Ishikawa (cell line): ENCODE results near the gene ZNF592.

ENCODE experiments used
- CEBPB ChIP-seq: IDR thresholded peaks from 2 replicates; pipeline ENCODE4 v1.6.1; 2012
- CREB1 ChIP-seq: IDR thresholded peaks from 2 replicates; pipeline ENCODE4 v1.6.1; 2012; ENCODE audit warnings: low read depth
- EGR1 ChIP-seq: IDR thresholded peaks from 2 replicates; pipeline ENCODE4 v1.6.1; 2012
- EP300 ChIP-seq: IDR thresholded peaks from 2 replicates; pipeline ENCODE4 v1.6.1; 2012; ENCODE audit warnings: borderline replicate concordance
- FOXM1 ChIP-seq: IDR thresholded peaks from 2 replicates; pipeline ENCODE4 v1.6.1; 2012; ENCODE audit warnings: low read depth, borderline replicate concordance
- NFIC ChIP-seq: IDR thresholded peaks from 2 replicates; pipeline ENCODE4 v1.6.1; 2012
- RAD21 ChIP-seq: IDR thresholded peaks from 2 replicates; pipeline ENCODE4 v1.6.1; 2012; ENCODE audit warnings: low read depth
- REST ChIP-seq: IDR thresholded peaks from 2 replicates; pipeline ENCODE4 v1.6.1; 2012; ENCODE audit warnings: low read depth, mild to moderate bottlenecking
- TAF1 ChIP-seq: IDR thresholded peaks from 2 replicates; pipeline ENCODE4 v1.6.1; 2012; ENCODE audit warnings: low read depth, mild to moderate bottlenecking
- TCF12 ChIP-seq: IDR thresholded peaks from 2 replicates; pipeline ENCODE4 v1.6.1; 2012; ENCODE audit warnings: low read depth
- TEAD4 ChIP-seq: IDR thresholded peaks from 2 replicates; pipeline ENCODE4 v1.6.1; 2012
- YY1 ChIP-seq: IDR thresholded peaks from 2 replicates; pipeline ENCODE4 v1.6.1; 2012; ENCODE audit warnings: low read depth
- ZBTB7A ChIP-seq: IDR thresholded peaks from 2 replicates; pipeline ENCODE4 v1.6.1; 2012; ENCODE audit warnings: low read depth
- TF ChIP-seq, protein P1 (sequence below): IDR thresholded peaks from 2 replicates; pipeline ENCODE4 v1.6.1; 2012
- TF ChIP-seq, protein P2 (sequence below): IDR thresholded peaks from 2 replicates; pipeline ENCODE4 v1.6.1; 2012

Gene ZNF592

DNA sequence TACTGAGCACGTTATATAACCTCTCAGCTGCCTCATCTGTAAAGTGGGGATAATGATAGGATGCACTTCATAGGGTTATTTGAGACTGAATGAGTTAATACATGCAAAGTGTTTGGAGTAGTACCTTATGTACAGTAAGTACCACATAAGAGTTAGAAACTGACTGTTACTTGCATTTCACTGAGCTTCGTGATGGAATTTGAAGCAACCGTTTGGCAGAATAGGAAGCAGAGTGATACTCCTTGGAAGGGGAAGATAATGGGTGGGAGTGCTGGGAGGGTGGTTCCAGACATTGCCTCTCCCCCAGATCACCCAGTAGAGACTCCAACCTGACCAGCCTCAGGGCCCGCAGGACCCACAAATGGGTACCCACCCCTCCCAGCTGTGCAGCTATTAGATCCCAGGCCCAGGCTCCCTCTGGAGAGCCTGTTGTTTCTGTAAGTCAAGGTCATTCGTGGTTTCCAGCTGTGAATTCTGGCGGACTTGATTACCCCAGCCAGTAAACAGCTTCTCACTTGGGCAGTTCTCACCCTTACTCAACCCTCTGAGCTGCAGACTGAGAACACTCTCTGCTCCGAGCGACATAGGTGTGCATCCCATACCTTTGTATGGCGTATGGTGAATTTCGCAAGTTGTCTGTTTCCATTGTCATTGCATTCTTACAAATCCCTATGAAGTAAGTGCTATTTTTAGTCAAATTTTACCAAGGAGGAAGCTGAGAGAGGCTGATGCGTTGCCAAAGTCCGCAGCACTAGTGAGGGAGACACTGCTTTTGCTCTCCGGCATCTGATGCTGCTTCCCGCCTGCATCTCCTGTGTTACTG is 79.9 kb downstream of the ZNF592 start:
- TF ChIP-seq REST (no peak), FOXM1 (no peak), TAF1 (no peak), TCF12 (no peak)

DNA sequence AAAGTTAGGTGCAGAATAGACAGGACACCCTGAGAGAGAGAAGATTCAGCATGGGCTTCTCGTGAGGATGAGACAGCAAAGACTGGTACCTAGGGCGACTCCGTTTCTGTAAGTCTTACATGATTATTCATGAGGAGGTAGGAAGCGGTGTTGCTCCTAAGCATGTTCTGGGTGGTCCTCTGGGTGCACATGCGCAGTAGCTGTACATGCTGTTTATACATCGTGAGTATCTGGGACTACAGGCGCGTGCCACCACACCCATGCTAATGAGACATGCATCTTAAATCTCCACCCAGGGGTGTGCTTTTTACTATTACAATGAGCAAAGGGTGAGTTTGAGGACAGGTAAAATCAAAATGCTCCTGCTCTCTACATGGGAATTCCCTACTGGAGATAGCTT is 81.0 kb downstream of the ZNF592 start:
- no peak for TF ChIP-seq FOXM1
- no peak for TF ChIP-seq ZBTB7A
- no peak for TF ChIP-seq RAD21
- no peak for TF ChIP-seq TCF12
- TF ChIP-seq, protein P1, sequence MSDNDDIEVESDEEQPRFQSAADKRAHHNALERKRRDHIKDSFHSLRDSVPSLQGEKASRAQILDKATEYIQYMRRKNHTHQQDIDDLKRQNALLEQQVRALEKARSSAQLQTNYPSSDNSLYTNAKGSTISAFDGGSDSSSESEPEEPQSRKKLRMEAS = no peak
- no peak for TF ChIP-seq CREB1
- TF ChIP-seq NFIC = no peak
- TF ChIP-seq CEBPB = no peak
- no peak for TF ChIP-seq EGR1
- no peak for TF ChIP-seq TAF1
- TF ChIP-seq TEAD4 = no peak
- TF ChIP-seq REST = no peak
- TF ChIP-seq EP300 = no peak
- TF ChIP-seq, protein P2, sequence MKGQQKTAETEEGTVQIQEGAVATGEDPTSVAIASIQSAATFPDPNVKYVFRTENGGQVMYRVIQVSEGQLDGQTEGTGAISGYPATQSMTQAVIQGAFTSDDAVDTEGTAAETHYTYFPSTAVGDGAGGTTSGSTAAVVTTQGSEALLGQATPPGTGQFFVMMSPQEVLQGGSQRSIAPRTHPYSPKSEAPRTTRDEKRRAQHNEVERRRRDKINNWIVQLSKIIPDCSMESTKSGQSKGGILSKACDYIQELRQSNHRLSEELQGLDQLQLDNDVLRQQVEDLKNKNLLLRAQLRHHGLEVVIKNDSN = no peak
- no peak for TF ChIP-seq YY1

DNA sequence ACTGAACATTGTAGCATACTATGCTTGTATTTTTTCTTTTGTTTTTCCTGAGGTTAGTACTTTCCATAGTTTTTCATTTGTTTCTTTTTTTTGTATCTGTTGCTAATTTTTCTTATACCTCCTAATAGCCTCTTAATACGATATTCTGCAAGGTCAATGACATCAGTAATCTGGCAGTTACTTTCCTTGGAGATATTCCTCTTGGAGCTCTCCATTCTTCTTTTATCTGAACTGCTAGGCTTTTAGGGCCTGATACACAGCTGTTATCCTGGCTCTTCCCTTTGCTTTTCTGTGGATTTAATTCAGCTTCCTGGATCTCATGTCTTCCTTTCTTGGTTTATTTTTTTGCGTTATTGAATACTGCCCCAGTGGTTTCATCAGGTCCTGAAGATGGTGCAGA is 81.6 kb downstream of the ZNF592 start:
- TF ChIP-seq NFIC = no peak
- TF ChIP-seq CEBPB = no peak
- TF ChIP-seq TAF1 = no peak
- no peak for TF ChIP-seq CREB1
- TF ChIP-seq, protein P2 = no peak
- no peak for TF ChIP-seq TEAD4
- TF ChIP-seq YY1 = no peak
- TF ChIP-seq EGR1 = no peak
- TF ChIP-seq TCF12 = no peak
- TF ChIP-seq, protein P1 = no peak

DNA sequence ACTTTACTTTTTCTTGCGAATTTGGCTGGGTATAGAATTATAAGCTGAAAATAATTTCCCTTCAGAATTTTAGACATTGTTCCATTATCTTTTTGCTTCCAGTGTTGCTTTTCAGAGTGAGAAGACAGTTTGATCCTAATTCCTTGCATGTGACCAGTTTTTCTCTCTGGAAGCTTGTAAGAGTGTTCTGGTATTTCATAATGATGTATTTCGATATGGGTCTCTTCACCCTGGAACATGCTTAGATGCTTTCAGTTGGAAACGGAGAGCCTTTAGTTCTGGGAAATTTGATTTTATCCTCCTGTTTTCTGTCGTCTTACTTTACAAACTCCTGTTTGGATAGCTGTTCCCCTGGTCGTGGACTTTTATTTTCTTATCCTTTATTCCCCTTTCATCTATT is 82.6 kb downstream of the ZNF592 start:
- TF ChIP-seq CEBPB = no peak

- TF ChIP-seq ZBTB7A = no peak
- TF ChIP-seq CREB1 = no peak
- TF ChIP-seq, protein P1 = no peak
- TF ChIP-seq EGR1 = no peak
- no peak for TF ChIP-seq CEBPB
- TF ChIP-seq TCF12 = no peak
- no peak for TF ChIP-seq REST
- TF ChIP-seq NFIC = no peak
- TF ChIP-seq, protein P2 = no peak
- no peak for TF ChIP-seq TEAD4
- TF ChIP-seq TAF1 = no peak
- TF ChIP-seq RAD21 = no peak
- no peak for TF ChIP-seq YY1
- TF ChIP-seq EP300 = no peak
- no peak for TF ChIP-seq FOXM1
Measured at GRCh38 chr15:84831613-84832012, 83.2 kb downstream of the ZNF592 start.
